AG04450 (cell line): ENCODE data around the gene BICRA. TPM values are rescaled to one million over a fixed set of nuclear protein-coding genes. Genes with fewer than 3 reads are reported as not detected.

Experiments
- CTCF ChIA-PET: fragments of 300-600, 350-600 bp; formaldehyde crosslinking; extraction: SDS; loops from one replicate; lab custom pipeline; 2022; ENCODE audit warnings: antibody characterized with exemption, inconsistent platforms; lab: Charles Lee
- POLR2A ChIA-PET: fragments of 350-600 bp; formaldehyde crosslinking; extraction: SDS; loops from one replicate; lab custom pipeline; 2021; ENCODE audit warnings: antibody characterized with exemption, inconsistent platforms; lab: Yijun Ruan, JAX
- DNase-seq: peaks from one replicate; pipeline ENCODE4 v3.0.0-alpha.2; 2011; ENCODE audit warnings: low read depth, low spot score
- H3K27ac ChIP-seq: one replicate; pipeline ENCODE4 v1.5.1; 2012; ENCODE audit warnings: low read depth, low read length, control low read depth
- H3K27me3 ChIP-seq: one replicate; pipeline ENCODE4 v1.6.0; 2012; ENCODE audit warnings: low read length; ENCODE audit not compliant: control insufficient read depth, insufficient read depth
- H3K4me3 ChIP-seq: 2 replicates; pipeline ENCODE4 v1.5.1; 2011; ENCODE audit warnings: mild to moderate bottlenecking, low read depth, low read length, control low read depth
- H3K9me3 ChIP-seq: 2 replicates; pipeline ENCODE4 v1.5.1; 2012; ENCODE audit warnings: low read length; ENCODE audit not compliant: control insufficient read depth, insufficient read depth
- CTCF ChIP-seq: IDR thresholded peaks from 2 replicates; pipeline ENCODE4 v1.5.1; 2011; ENCODE audit warnings: low read depth, low read length, control low read depth, inconsistent platforms
- polyA plus RNA-seq: library from polyadenylated mRNA; depleted of rRNA; stranded (reverse); fragments of >200 nt; gene quantifications from 2 replicates; pipeline ENCODE4 v1.2.3, GENCODE V29; 2011

The BICRA gene
- polyA plus RNA-seq, 1 experiment, result 0.72 TPM

GRCh38 chr19:47729799-47730520 is 121.0 kb downstream of the BICRA start:
- H3K27me3 ChIP-seq, result no peaks in the 10 kb centered on the region
- peaks cover 12% of the 10 kb centered on the region; the same call in 1 of the 2 replicates for H3K9me3 ChIP-seq
- CTCF ChIA-PET, result no interaction called here
- POLR2A ChIA-PET, result interaction anchor here (0.7 to 2.3 kb wide), 2 partner anchors 11 to 1947 kb away, joined by 4 to 9 read pairs; partner anchors contain the start of gene DMPK
- H3K27ac ChIP-seq, result peak overlapping the region; percentile 73
- DNase-seq, result no peak
- TF ChIP-seq CTCF, result no peak
- H3K4me3 ChIP-seq, result no peak overlapping the region

GRCh38 chr19:47730521-47730889 is 121.6 kb downstream of the BICRA start:
- Histone ChIP-seq H3K27ac (no peak overlapping the region), H3K4me3 (no peak overlapping the region), H3K27me3 (no peaks in the 10 kb centered on the region), H3K9me3 (peaks cover 10% of the 10 kb centered on the region; the same call in 1 of the 2 replicates)
- DNase-seq, result no peak
- ChIA-PET POLR2A (interaction anchor here (2.3 kb wide), 1 partner anchor 11 kb away, joined by 9 read pairs; no protein-coding TSS in a partner anchor), CTCF (no interaction called here)
- no peak for TF ChIP-seq CTCF

- ChIA-PET CTCF (interaction anchor here (0.6 kb wide), 1 partner anchor 16 kb away, joined by 3 read pairs; no protein-coding TSS in a partner anchor), POLR2A (interaction anchor here (0.6 kb wide), 1 partner anchor 56 kb away, joined by 7 read pairs; no protein-coding TSS in a partner anchor)
- Histone ChIP-seq H3K4me3 (no peak overlapping the region), H3K27me3 (no peaks in the 10 kb centered on the region), H3K9me3 (peaks cover 6% of the 10 kb centered on the region; the same call in 1 of the 2 replicates), H3K27ac (no peak overlapping the region)
- DNase-seq, result no peak
- TF ChIP-seq CTCF, result no peak
These were observed 122.0 kb downstream of the BICRA start for GRCh38 chr19:47730910-47731309.

- ChIA-PET CTCF (interaction anchor here (2.4 kb wide), 1 partner anchor 22 kb away, joined by 11 read pairs; the partner anchor contains the start of gene EHD2), POLR2A (interaction anchor here (1.5 to 4.1 kb wide), 4 partner anchors 8 to 22 kb away, joined by 4 to 36 read pairs (median 6); no protein-coding TSS in a partner anchor)
- H3K4me3 ChIP-seq, result no peak overlapping the region
- H3K27ac ChIP-seq, result no peak overlapping the region
- H3K9me3 ChIP-seq, result peaks cover 4% of the 10 kb centered on the region
- no peak for TF ChIP-seq CTCF
- H3K27me3 ChIP-seq, result no peaks in the 10 kb centered on the region
- DNase-seq, result no peak
These were observed 126.2 kb downstream of the BICRA start for GRCh38 chr19:47735131-47735530.
